OCI-LY3 (cell line): ENCODE results near the gene SRSF4.

Source experiments
- H2AFZ ChIP-seq: fragments of 200-600, 300-600 bp; shearing (Covaris generic); 2 replicates; pipeline ENCODE4 v1.6.0; 2014; ENCODE audit warnings: antibody characterized with exemption, low read depth, low read length
- H3K27ac ChIP-seq: fragments of 200-600, 300-600 bp; sonication (generic); 2 replicates; pipeline ENCODE4 v1.5.1; 2014; ENCODE audit warnings: mild to moderate bottlenecking, low read length, moderate library complexity, mixed read lengths
- H3K27me3 ChIP-seq: fragments of 200-600, 300-600 bp; sonication (generic); 2 replicates; pipeline ENCODE4 v1.6.1; 2014; ENCODE audit warnings: low read depth, low read length, mixed read lengths
- H3K36me3 ChIP-seq: fragments of 200-600, 300-600 bp; sonication (generic); replicated peaks from 2 replicates; pipeline ENCODE3; 2014; ENCODE audit warnings: low read depth, low read length, mixed read lengths
- H3K4me1 ChIP-seq: fragments of 300-600, 200-600 bp; sonication (generic); 2 replicates; pipeline ENCODE4 v1.6.1; 2014; ENCODE audit warnings: low read length, mixed read lengths
- H3K4me2 ChIP-seq: fragments of 200-600, 300-600 bp; sonication (generic); 2 replicates; pipeline ENCODE4 v1.6.1; 2014; ENCODE audit warnings: low read length, mixed read lengths
- H3K4me3 ChIP-seq: fragments of 300-600, 200-600 bp; sonication (generic); 2 replicates; pipeline ENCODE4 v1.5.1; 2014; ENCODE audit warnings: antibody characterized with exemption, mild to moderate bottlenecking, low read length, moderate library complexity
- H3K79me2 ChIP-seq: fragments of 300-600, 200-600 bp; shearing (Covaris generic); 2 replicates; pipeline ENCODE4 v1.6.1; 2014; ENCODE audit warnings: mild to moderate bottlenecking, low read length, mixed read lengths
- H3K9ac ChIP-seq: fragments of 300-600, 200-600 bp; shearing (Covaris generic); 2 replicates; pipeline ENCODE4 v1.6.0; 2014; ENCODE audit warnings: mild to moderate bottlenecking, low read length, moderate library complexity
- H3K9me3 ChIP-seq: fragments of 200-600, 300-600 bp; shearing (Covaris generic); 2 replicates; pipeline ENCODE4 v1.6.1; 2014; ENCODE audit warnings: low read length, mixed read lengths; ENCODE audit not compliant: insufficient read depth
- H4K20me1 ChIP-seq: fragments of 200-600, 300-600 bp; sonication (generic); 2 replicates; pipeline ENCODE4 v1.6.1; 2016; ENCODE audit warnings: low read length, mixed read lengths; ENCODE audit not compliant: insufficient read depth
- CTCF ChIP-seq: fragments of 200-600, 300-600 bp; sonication (generic); IDR thresholded peaks from 2 replicates; pipeline ENCODE4 v1.5.1; 2014; ENCODE audit warnings: antibody characterized with exemption, low read length, low read depth
- EZH2phosphoT487 ChIP-seq: fragments of 200-600 bp; shearing (Covaris generic); IDR thresholded peaks from 2 replicates; pipeline ENCODE4 v1.6.1; 2018; ENCODE audit warnings: antibody characterized with exemption, mixed run types, low read depth

The SRSF4 gene

GRCh38 chr1:29145739-29146437, 35.8 kb downstream of the SRSF4 start:
- Histone ChIP-seq H3K36me3 (peaks cover 28% of the 10 kb centered on the region), H4K20me1 (no peaks in the 10 kb centered on the region), H3K27me3 (no peaks in the 10 kb centered on the region), H3K79me2 (no peaks in the 10 kb centered on the region), H3K4me3 (no peak overlapping the region), H3K4me2 (no peak overlapping the region), H3K4me1 (no peaks in the 10 kb centered on the region), H3K27ac (no peak overlapping the region), H2AFZ (no peak overlapping the region), H3K9me3 (no peaks in the 10 kb centered on the region), H3K9ac (no peak overlapping the region)
- TF ChIP-seq CTCF (no peak), EZH2phosphoT487 (no peak)

GRCh38 chr1:29144178-29144577, 37.5 kb downstream of the SRSF4 start:
- no peak for TF ChIP-seq EZH2phosphoT487
- Histone ChIP-seq H3K4me3 (no peak overlapping the region), H3K9ac (no peak overlapping the region), H3K4me1 (no peaks in the 10 kb centered on the region), H3K9me3 (no peaks in the 10 kb centered on the region), H2AFZ (no peak overlapping the region), H4K20me1 (no peaks in the 10 kb centered on the region), H3K27ac (no peak overlapping the region), H3K4me2 (no peak overlapping the region), H3K79me2 (no peaks in the 10 kb centered on the region), H3K27me3 (no peaks in the 10 kb centered on the region), H3K36me3 (peaks cover 23% of the 10 kb centered on the region)

- Histone ChIP-seq H3K36me3 (peaks cover 8% of the 10 kb centered on the region), H3K9me3 (no peaks in the 10 kb centered on the region), H3K27me3 (no peaks in the 10 kb centered on the region), H2AFZ (no peak overlapping the region), H3K4me3 (no peak overlapping the region), H4K20me1 (no peaks in the 10 kb centered on the region), H3K79me2 (no peaks in the 10 kb centered on the region), H3K4me2 (no peak overlapping the region), H3K27ac (no peak overlapping the region), H3K4me1 (no peaks in the 10 kb centered on the region), H3K9ac (no peak overlapping the region)
- TF ChIP-seq EZH2phosphoT487 (no peak), CTCF (no peak)
These were observed 39.0 kb downstream of the SRSF4 start for GRCh38 chr1:29142714-29143113.

GRCh38 chr1:29136391-29136915, 45.2 kb downstream of the SRSF4 start:
- Histone ChIP-seq H3K27me3 (no peaks in the 10 kb centered on the region), H3K79me2 (no peaks in the 10 kb centered on the region), H3K4me1 (no peaks in the 10 kb centered on the region), H3K4me3 (no peak overlapping the region), H2AFZ (no peak overlapping the region), H4K20me1 (no peaks in the 10 kb centered on the region), H3K27ac (no peak overlapping the region), H3K36me3 (no peaks in the 10 kb centered on the region), H3K9me3 (no peaks in the 10 kb centered on the region), H3K4me2 (no peak overlapping the region), H3K9ac (no peak overlapping the region)
- no peak for TF ChIP-seq CTCF
- TF ChIP-seq EZH2phosphoT487: no peak
